ENCODE results near the gene LRRC47. TPM values are rescaled to one million over a fixed set of nuclear protein-coding genes. Genes with fewer than 3 reads are reported as not detected.

The LRRC47 gene
- total and polyA plus RNA-seq, 11 donors = 18.4 to 85.7 (median 60.2) TPM

GRCh38 chr1:3771108-3772026 lies 24.9 kb downstream of the LRRC47 start:
- TF ChIP-seq POLR2A (IDR thresholded peaks at IDR 0.05) (no peak), CTCF (IDR thresholded peaks at IDR 0.05) (no peak)
- H3K4me1 ChIP-seq = peaks cover 0 to 55% (median 30%) of the 10 kb centered on the region in 12 donors
- peaks cover 0 to 11% (median 0%) of the 10 kb centered on the region in 9 donors for H3K27me3 ChIP-seq
- 40 to 56% (median 48%) methylated on average over 24 to 32 of the region's 32 CpGs for WGBS, 4 donors
- peak overlapping the region in 7 of 12 donors; percentile 18 to 90 (median 47) for H3K27ac ChIP-seq
- ATAC-seq (no peak), DNase-seq (peak in 1 of 5 donors; percentile 56)
- H3K9me3 ChIP-seq = no peaks in the 10 kb centered on the region
- H3K36me3 ChIP-seq = no peaks in the 10 kb centered on the region
- peak overlapping the region; percentile 45 to 75 (median 64) for H3K4me3 ChIP-seq
- intact Hi-C loops (cut with DNase I) = no loop called here

GRCh38 chr1:3770047-3770765 lies 26.1 kb downstream of the LRRC47 start:
- peak in 1 of 5 donors; percentile 41 for DNase-seq

GRCh38 chr1:3768811-3769390 lies 27.4 kb downstream of the LRRC47 start:
- intact Hi-C loops (cut with DNase I) = no loop called here
- ATAC-seq (no peak), DNase-seq (peak in 2 of 5 donors; percentile 6 to 45)
- Histone ChIP-seq H3K4me1 (peaks cover 0 to 30% (median 14%) of the 10 kb centered on the region in 12 donors), H3K27me3 (peaks cover 0 to 11% (median 0%) of the 10 kb centered on the region in 9 donors), H3K4me3 (no peak overlapping the region), H3K36me3 (no peaks in the 10 kb centered on the region), H3K9me3 (no peaks in the 10 kb centered on the region), H3K27ac (no peak overlapping the region)
- WGBS, 4 donors = 87 to 89% (median 89%) methylated on average over 17 to 22 of the region's 22 CpGs
- TF ChIP-seq CTCF (IDR thresholded peaks at IDR 0.05) (no peak), POLR2A (IDR thresholded peaks at IDR 0.05) (no peak)

More at GRCh38 chr1:3770047-3770765, 26.1 kb downstream of the LRRC47 start:
- ATAC-seq = no peak
- intact Hi-C loops (cut with DNase I) = no loop called here
- H3K36me3 ChIP-seq = no peaks in the 10 kb centered on the region
- peaks cover 0 to 43% (median 21%) of the 10 kb centered on the region in 12 donors for H3K4me1 ChIP-seq
- no peak overlapping the region for H3K4me3 ChIP-seq
- no peak for TF ChIP-seq POLR2A (IDR thresholded peaks at IDR 0.05)
- no peak for TF ChIP-seq CTCF (IDR thresholded peaks at IDR 0.05)
- H3K27me3 ChIP-seq = peaks cover 0 to 11% (median 0%) of the 10 kb centered on the region in 9 donors
- no peak overlapping the region for H3K27ac ChIP-seq
- WGBS, 4 donors = 86 to 89% (median 89%) methylated on average over 12 to 16 of the region's 16 CpGs
- no peaks in the 10 kb centered on the region for H3K9me3 ChIP-seq
